HG03469 (cell line): ENCODE data around the gene SPPL2C.

Experiments used
- ATAC-seq: cut with Tn5 transposase; IDR thresholded peaks from one replicate; pipeline ENCODE4 v1.9.1; 2021; ENCODE audit warnings: mild to moderate bottlenecking, moderate library complexity, moderate number of reproducible peaks; ENCODE audit not compliant: unreplicated experiment

The SPPL2C gene

GRCh38 chr17:45844695-45845375, at the start of gene SPPL2C:
Gene SPPL2C (plus strand): TSS chr17:45844881. CDS start chr17:45844907, 26 bp downstream.
- no peak for ATAC-seq

GRCh38 chr17:45800816-45801215, 43.9 kb upstream of the SPPL2C start:
- no peak for ATAC-seq

- no peak for ATAC-seq
These were observed 43.3 kb upstream of the SPPL2C start for GRCh38 chr17:45801421-45801820.

- no peak for ATAC-seq
These were observed 35.8 kb upstream of the SPPL2C start for GRCh38 chr17:45808845-45809244.

- ATAC-seq, result no peak
These were observed 35.2 kb upstream of the SPPL2C start for GRCh38 chr17:45809499-45809898.

- ATAC-seq, result no peak
These were observed 32.6 kb upstream of the SPPL2C start for GRCh38 chr17:45812102-45812501.

- no peak for ATAC-seq
These were observed 31.5 kb upstream of the SPPL2C start for GRCh38 chr17:45813048-45813725.

GRCh38 chr17:45814622-45815606, 29.8 kb upstream of the SPPL2C start:
- no peak for ATAC-seq

GRCh38 chr17:45815752-45816151, 28.9 kb upstream of the SPPL2C start:
- ATAC-seq, result no peak

GRCh38 chr17:45818041-45818440, 26.6 kb upstream of the SPPL2C start:
- ATAC-seq, result no peak

- no peak for ATAC-seq
These were observed 26.0 kb upstream of the SPPL2C start for GRCh38 chr17:45818699-45819098.

GRCh38 chr17:45819632-45820031, 25.0 kb upstream of the SPPL2C start:
- ATAC-seq, result no peak

GRCh38 chr17:45820052-45820780, 24.5 kb upstream of the SPPL2C start:
- no peak for ATAC-seq

- ATAC-seq, result no peak
These were observed 23.5 kb upstream of the SPPL2C start for GRCh38 chr17:45821147-45821546.

GRCh38 chr17:45823598-45823997, 21.1 kb upstream of the SPPL2C start:
- ATAC-seq, result no peak

GRCh38 chr17:45824475-45824874, 20.2 kb upstream of the SPPL2C start:
- no peak for ATAC-seq

- no peak for ATAC-seq
These were observed 19.7 kb upstream of the SPPL2C start for GRCh38 chr17:45824901-45825492.

GRCh38 chr17:45825792-45826191, 18.9 kb upstream of the SPPL2C start:
- ATAC-seq, result no peak

GRCh38 chr17:45826919-45827588, 17.6 kb upstream of the SPPL2C start:
- no peak for ATAC-seq

- no peak for ATAC-seq
These were observed 16.5 kb upstream of the SPPL2C start for GRCh38 chr17:45828171-45828570.
